Left renal pelvis (tissue), 4 donors: Measurements from ENCODE around the gene ACSS1. TPM values are rescaled to one million over a fixed set of nuclear protein-coding genes. Genes with fewer than 3 reads are reported as not detected.

Experiments used
- DNase-seq, 4 donors: peaks; one replicate each; pipeline ENCODE4 v3.0.0-alpha.2; 2013; ENCODE audit warnings: low read depth in 4 of 4, low spot score in 3 of 4
- polyA plus RNA-seq, 4 donors: library from polyadenylated mRNA; unstranded; fragments of 120-200 nt; gene quantifications; one replicate each; pipeline ENCODE4 v1.2.1, GENCODE V29; 2013; ENCODE audit not compliant: insufficient read length in 4 of 4

The ACSS1 gene
- polyA plus RNA-seq, 4 donors = 14.8 to 34.6 (median 29.8) TPM

GRCh38 chr20:25061103-25061799, 3.3 kb upstream of the ACSS1 start:
- DNase-seq = no peak

- no peak for DNase-seq
Observed at GRCh38 chr20:25059866-25060465, 2.0 kb upstream of the ACSS1 start.

- DNase-seq = no peak
Observed at GRCh38 chr20:25058847-25059810, 1.2 kb upstream of the ACSS1 start.

GRCh38 chr20:25057234-25058050, 497 bp downstream of the ACSS1 start:
- no peak for DNase-seq

GRCh38 chr20:25056690-25057233, 1.2 kb downstream of the ACSS1 start:
- no peak for DNase-seq

GRCh38 chr20:25055711-25056495, 2.0 kb downstream of the ACSS1 start:
- no peak for DNase-seq

GRCh38 chr20:25054995-25055629, 2.8 kb downstream of the ACSS1 start:
- no peak for DNase-seq

GRCh38 chr20:25054096-25054820, 3.7 kb downstream of the ACSS1 start:
- DNase-seq = no peak

GRCh38 chr20:25053255-25054031, 4.5 kb downstream of the ACSS1 start:
- DNase-seq = no peak

GRCh38 chr20:25052255-25053194, 5.4 kb downstream of the ACSS1 start:
- no peak for DNase-seq

- no peak for DNase-seq
Observed at GRCh38 chr20:25051386-25052155, 6.4 kb downstream of the ACSS1 start.

- DNase-seq = no peak
Observed at GRCh38 chr20:25050501-25051350, 7.2 kb downstream of the ACSS1 start.

- no peak for DNase-seq
Observed at GRCh38 chr20:25050082-25050481, 7.9 kb downstream of the ACSS1 start.

GRCh38 chr20:25049261-25050060, 8.5 kb downstream of the ACSS1 start:
- DNase-seq = no peak
